Thoracic aorta (tissue), 2 donors: ENCODE results near the gene RTRAF. TPM values are rescaled to one million over a fixed set of nuclear protein-coding genes. Genes with fewer than 3 reads are reported as not detected.

ENCODE experiments used
- ATAC-seq: fragments of 150-250 bp; one replicate; pipeline ENCODE4 v1.8.0; 2017; ENCODE audit warnings: low read depth; ENCODE audit not compliant: insufficient number of reproducible peaks, low FRiP score
- DNase-seq: peaks from one replicate; pipeline ENCODE4 v3.0.0-alpha.2; 2020; ENCODE audit warnings: low spot score
- H3K27ac ChIP-seq, 2 donors: fragments of 200-600 bp; sonication (generic); 1 replicate in 1 of 2; 2 replicates in 1 of 2; pipeline ENCODE4 v1.5.1; 2016; ENCODE audit warnings: mild to moderate bottlenecking in 2 of 2, moderate library complexity in 2 of 2
- H3K27me3 ChIP-seq: fragments of 200-600 bp; sonication (generic); replicated peaks from 2 replicates; pipeline ENCODE4 v1.6.0; 2016; ENCODE audit warnings: mild to moderate bottlenecking; ENCODE audit not compliant: insufficient read depth
- H3K36me3 ChIP-seq: fragments of 200-600 bp; sonication (generic); one replicate; pipeline ENCODE4 v1.5.1; 2016
- H3K4me1 ChIP-seq, 2 donors: fragments of 200-600 bp; sonication (generic); 1 replicate in 1 of 2; 2 replicates in 1 of 2; pipeline versions ENCODE4 v1.5.1 to v1.6.0; 2016; ENCODE audit warnings: low read depth in 2 of 2, mild to moderate bottlenecking in 1 of 2; ENCODE audit not compliant: control insufficient read depth in 1 of 2
- H3K4me3 ChIP-seq: fragments of 200-600 bp; sonication (generic); 2 replicates; pipeline ENCODE4 v1.5.1; 2016; ENCODE audit warnings: mild to moderate bottlenecking
- H3K9me3 ChIP-seq: fragments of 200-600 bp; sonication (generic); 2 replicates; pipeline ENCODE4 v1.5.1; 2016
- total RNA-seq, 2 donors: library from RNA; depleted of rRNA; stranded (reverse); fragments of >200 nt; gene quantifications; one replicate each; pipeline versions ENCODE4 v1.1.0 to v1.2.3, GENCODE V29; 2016
- TF ChIP-seq, protein P1 (sequence below): fragments of 200-600 bp; sonication (generic); IDR thresholded peaks from one replicate; pipeline ENCODE4 v1.5.1; 2019; ENCODE audit warnings: antibody characterized with exemption

Gene RTRAF
- total RNA-seq, 2 donors from 2014 or later: 36.9 to 44.8 TPM

DNA sequence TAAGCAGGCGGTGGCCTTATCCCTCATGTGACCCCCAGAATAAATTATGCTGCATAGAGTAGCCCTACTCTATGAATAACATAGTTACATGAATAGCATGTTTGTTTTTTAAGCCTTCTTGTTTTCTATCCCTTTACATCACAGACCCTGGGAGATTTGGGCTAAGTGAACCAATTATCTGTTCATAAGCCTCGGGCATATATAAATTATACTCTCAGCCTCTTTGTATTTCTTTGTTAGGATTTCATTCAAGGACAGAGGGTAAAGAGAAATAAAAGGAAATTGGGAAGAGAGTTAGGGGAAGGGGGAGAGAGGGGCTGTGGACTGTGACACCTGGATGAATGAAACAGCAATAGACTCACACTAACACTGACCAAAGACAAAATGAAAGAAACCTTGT is 35.3 kb upstream of the RTRAF start:
- Histone ChIP-seq H3K9me3 (no peaks in the 10 kb centered on the region), H3K27ac (no peak overlapping the region), H3K4me3 (no peak overlapping the region), H3K27me3 (no peaks in the 10 kb centered on the region), H3K4me1 (no peaks in the 10 kb centered on the region), H3K36me3 (no peaks in the 10 kb centered on the region)
- TF ChIP-seq, protein P1, sequence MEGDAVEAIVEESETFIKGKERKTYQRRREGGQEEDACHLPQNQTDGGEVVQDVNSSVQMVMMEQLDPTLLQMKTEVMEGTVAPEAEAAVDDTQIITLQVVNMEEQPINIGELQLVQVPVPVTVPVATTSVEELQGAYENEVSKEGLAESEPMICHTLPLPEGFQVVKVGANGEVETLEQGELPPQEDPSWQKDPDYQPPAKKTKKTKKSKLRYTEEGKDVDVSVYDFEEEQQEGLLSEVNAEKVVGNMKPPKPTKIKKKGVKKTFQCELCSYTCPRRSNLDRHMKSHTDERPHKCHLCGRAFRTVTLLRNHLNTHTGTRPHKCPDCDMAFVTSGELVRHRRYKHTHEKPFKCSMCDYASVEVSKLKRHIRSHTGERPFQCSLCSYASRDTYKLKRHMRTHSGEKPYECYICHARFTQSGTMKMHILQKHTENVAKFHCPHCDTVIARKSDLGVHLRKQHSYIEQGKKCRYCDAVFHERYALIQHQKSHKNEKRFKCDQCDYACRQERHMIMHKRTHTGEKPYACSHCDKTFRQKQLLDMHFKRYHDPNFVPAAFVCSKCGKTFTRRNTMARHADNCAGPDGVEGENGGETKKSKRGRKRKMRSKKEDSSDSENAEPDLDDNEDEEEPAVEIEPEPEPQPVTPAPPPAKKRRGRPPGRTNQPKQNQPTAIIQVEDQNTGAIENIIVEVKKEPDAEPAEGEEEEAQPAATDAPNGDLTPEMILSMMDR: no peak
- DNase-seq (no peak), ATAC-seq (no peak)

- Histone ChIP-seq H3K27me3 (no peaks in the 10 kb centered on the region), H3K4me3 (no peak overlapping the region), H3K36me3 (no peaks in the 10 kb centered on the region), H3K27ac (no peak overlapping the region), H3K9me3 (no peaks in the 10 kb centered on the region), H3K4me1 (no peaks in the 10 kb centered on the region)
- ATAC-seq (no peak), DNase-seq (no peak)
- TF ChIP-seq, protein P1: no peak
Measured at GRCh38 chr14:51954657-51955056, 34.7 kb upstream of the RTRAF start.

GRCh38 chr14:51957950-51958349 is 31.4 kb upstream of the RTRAF start:
- H3K36me3 ChIP-seq: no peaks in the 10 kb centered on the region
- no peak overlapping the region for H3K27ac ChIP-seq
- ATAC-seq: no peak
- no peak for DNase-seq
- no peak overlapping the region for H3K4me3 ChIP-seq
- H3K9me3 ChIP-seq: no peaks in the 10 kb centered on the region
- H3K27me3 ChIP-seq: no peaks in the 10 kb centered on the region
- TF ChIP-seq, protein P1: no peak
- H3K4me1 ChIP-seq: no peaks in the 10 kb centered on the region

DNA sequence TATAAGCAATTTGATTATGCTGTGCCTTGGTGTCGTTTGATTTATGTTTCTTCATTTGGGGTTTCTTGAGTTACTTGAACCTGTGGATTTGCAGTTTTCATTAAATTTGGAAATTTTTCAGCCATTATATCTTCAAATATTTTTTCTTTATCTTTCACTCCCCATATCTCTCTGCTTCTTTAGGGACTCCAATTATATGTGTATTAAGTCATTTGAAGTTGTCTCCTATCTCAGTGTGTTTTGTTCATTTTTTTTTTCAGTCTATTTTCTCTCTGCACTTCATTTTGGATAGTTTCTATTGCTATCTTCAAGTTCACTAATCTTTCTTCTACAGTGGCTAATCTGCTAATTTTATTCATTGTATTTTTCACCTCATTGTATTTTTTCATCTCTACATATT is 29.4 kb upstream of the RTRAF start:
- H3K27me3 ChIP-seq: no peaks in the 10 kb centered on the region
- TF ChIP-seq, protein P1: no peak
- no peak overlapping the region for H3K4me3 ChIP-seq
- H3K4me1 ChIP-seq: no peaks in the 10 kb centered on the region
- DNase-seq: no peak
- H3K36me3 ChIP-seq: no peaks in the 10 kb centered on the region
- no peaks in the 10 kb centered on the region for H3K9me3 ChIP-seq
- ATAC-seq: no peak
- no peak overlapping the region for H3K27ac ChIP-seq

DNA sequence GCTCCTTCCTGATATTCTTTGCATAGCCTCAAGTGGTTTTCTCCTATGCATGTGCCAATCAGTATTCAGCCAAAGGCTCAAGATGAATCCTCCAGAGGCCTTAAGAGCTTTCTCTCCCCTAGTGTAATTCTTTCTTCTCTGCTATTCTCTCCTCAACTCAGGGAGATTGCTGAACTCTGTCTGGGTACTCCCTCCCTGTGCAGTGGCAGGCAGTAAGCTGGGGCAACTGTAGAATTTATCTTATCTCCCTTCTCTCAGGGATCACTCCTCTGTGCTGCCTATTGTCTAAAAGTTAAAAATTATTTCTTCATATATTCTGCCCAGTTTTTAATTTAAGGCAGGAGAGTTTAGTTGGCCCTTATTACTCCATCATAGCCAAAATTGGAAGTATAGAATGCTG is 28.5 kb upstream of the RTRAF start:
- Histone ChIP-seq H3K36me3 (no peaks in the 10 kb centered on the region), H3K4me1 (no peaks in the 10 kb centered on the region), H3K27ac (no peak overlapping the region), H3K9me3 (no peaks in the 10 kb centered on the region), H3K27me3 (no peaks in the 10 kb centered on the region), H3K4me3 (no peak overlapping the region)
- DNase-seq (no peak), ATAC-seq (no peak)
- TF ChIP-seq, protein P1: no peak
